ENCODE data around the gene MYL5.
"Not testable (repeated sequence)": the region's sequence is repeated elsewhere in the genome, so short reads cannot be mapped to it uniquely, and the experiment has no call there.

MYL5 gene

DNA sequence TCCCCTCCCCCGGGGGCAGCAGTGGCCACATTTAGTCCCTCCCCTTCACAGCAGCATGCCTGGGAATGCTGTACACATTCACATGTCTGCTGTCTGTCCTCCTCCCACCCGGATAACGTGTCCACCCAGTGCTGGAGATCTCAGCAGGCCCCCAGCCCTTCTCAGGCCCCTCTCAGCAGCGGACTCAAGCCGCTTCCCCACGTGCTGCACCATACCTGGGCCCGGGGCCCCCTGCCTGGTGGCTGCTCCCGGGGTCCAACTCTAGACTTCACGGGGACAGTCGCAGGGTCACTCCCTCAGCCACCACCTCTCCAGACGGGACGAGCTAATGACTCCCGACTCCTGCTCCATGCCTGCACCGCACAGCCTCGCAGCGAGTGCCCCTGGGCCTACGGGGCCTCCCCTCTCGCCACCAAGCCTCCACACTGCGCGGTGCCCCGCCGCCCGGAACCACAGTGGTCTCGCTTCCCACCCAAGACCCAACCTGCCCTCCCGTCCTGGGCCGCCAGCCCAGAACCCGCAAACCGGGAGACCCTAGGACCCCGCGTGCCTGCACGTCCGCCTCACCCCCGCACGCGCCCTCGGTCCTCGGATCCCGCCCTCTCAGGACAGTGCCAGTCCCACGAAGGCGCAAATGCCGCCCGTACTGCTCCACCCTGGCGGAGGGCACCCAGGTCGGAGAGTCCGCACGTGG, 30.0 kb downstream of the MYL5 start:
- TF ChIP-seq MYC (IDR thresholded peaks at IDR 0.05; ENCODE audit: low read depth, low read length) (no peak), POLR2A (IDR thresholded peaks at IDR 0.05; ENCODE audit: extremely low read depth, insufficient read length) (no peak)
- TF ChIP-seq, protein P1, sequence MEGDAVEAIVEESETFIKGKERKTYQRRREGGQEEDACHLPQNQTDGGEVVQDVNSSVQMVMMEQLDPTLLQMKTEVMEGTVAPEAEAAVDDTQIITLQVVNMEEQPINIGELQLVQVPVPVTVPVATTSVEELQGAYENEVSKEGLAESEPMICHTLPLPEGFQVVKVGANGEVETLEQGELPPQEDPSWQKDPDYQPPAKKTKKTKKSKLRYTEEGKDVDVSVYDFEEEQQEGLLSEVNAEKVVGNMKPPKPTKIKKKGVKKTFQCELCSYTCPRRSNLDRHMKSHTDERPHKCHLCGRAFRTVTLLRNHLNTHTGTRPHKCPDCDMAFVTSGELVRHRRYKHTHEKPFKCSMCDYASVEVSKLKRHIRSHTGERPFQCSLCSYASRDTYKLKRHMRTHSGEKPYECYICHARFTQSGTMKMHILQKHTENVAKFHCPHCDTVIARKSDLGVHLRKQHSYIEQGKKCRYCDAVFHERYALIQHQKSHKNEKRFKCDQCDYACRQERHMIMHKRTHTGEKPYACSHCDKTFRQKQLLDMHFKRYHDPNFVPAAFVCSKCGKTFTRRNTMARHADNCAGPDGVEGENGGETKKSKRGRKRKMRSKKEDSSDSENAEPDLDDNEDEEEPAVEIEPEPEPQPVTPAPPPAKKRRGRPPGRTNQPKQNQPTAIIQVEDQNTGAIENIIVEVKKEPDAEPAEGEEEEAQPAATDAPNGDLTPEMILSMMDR (IDR thresholded peaks at IDR 0.05; ENCODE audit: low read depth, low read length): no peak
- TF ChIP-seq, protein P2, sequence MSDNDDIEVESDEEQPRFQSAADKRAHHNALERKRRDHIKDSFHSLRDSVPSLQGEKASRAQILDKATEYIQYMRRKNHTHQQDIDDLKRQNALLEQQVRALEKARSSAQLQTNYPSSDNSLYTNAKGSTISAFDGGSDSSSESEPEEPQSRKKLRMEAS (IDR thresholded peaks at IDR 0.05; ENCODE audit: low read depth, low read length): no peak
- H3K4me3 ChIP-seq (ENCODE audit: low read depth, low read length): no peak overlapping the region
- no peak for DNase-seq (ENCODE audit: low read depth)

DNA sequence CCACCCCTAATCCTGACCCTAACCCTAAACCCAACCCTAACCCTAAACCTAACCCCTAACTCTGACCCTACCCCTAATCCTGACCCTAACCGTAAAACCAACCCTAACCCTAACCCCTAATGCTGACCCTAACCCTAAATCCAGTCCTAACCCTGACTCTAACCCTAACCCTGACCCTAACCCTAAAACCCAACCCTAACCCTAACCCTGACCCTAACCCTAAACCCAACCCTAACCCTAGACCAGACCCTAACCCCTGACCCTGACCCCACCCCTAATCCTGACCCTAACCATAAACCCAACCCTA, 30.6 kb downstream of the MYL5 start:
- no peak overlapping the region for H3K4me3 ChIP-seq (ENCODE audit: low read depth, low read length)
- DNase-seq (ENCODE audit: low read depth): no peak
- TF ChIP-seq POLR2A (IDR thresholded peaks at IDR 0.05; ENCODE audit: extremely low read depth, insufficient read length) (no peak), MYC (IDR thresholded peaks at IDR 0.05; ENCODE audit: low read depth, low read length) (no peak)
- TF ChIP-seq, protein P1 (IDR thresholded peaks at IDR 0.05; ENCODE audit: low read depth, low read length): no peak
- TF ChIP-seq, protein P2 (IDR thresholded peaks at IDR 0.05; ENCODE audit: low read depth, low read length): no peak

DNA sequence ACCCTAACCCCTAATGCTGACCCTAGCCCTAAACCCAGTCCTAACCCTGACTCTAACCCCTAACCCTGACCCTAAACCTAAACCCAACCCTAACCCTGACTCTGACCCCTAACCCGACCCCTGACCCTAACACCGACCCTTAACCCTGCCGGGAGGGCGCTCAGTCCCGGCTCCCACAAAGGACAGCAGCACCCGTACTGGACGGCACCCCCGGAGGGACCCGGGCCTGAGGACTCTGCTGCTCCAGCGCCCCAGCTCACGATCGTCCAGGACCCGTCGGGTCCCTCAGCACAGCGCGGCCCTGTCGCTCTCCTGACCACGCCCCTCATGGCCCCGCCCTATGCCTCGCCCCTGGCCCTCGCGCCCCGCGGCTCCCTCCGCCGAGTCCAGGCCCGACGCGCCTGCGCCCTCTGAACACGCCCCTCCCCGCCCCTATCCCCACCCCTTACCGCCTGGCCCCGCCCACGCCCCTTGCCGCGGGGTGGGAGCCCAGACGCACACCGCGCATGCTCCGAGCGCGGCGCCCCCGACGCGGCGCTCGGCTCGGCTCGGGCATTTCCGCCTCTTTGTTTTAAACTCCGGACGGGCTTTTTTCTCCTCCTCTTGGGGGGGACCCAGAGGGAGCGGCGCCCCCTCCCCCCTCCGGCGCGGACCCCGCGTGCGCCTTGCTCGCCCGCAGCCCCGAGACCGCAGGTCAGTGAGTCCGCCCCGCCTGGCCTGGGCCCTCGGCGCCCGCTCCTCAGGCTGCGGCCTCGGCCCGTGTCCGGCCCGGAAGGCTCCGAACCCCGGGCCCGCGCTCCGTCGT, 31.1 kb downstream of the MYL5 start, which contains the start of gene PCGF3:
Gene PCGF3, plus strand, starts transcription at position 555 of the 805 bp plus-strand sequence. CDS start 27,849 bp downstream, outside the sequence.
- peak; percentile 96 for DNase-seq (ENCODE audit: low read depth)
- TF ChIP-seq, protein P2 (IDR thresholded peaks at IDR 0.05; ENCODE audit: low read depth, low read length): peak; percentile 21; the same call in 1 of the 2 replicates
- TF ChIP-seq POLR2A (IDR thresholded peaks at IDR 0.05; ENCODE audit: extremely low read depth, insufficient read length) (peak; percentile 60), MYC (IDR thresholded peaks at IDR 0.05; ENCODE audit: low read depth, low read length) (no peak)
- peak within 1 kb of the TSS; percentile 83 for H3K4me3 ChIP-seq (ENCODE audit: low read depth, low read length)

DNA sequence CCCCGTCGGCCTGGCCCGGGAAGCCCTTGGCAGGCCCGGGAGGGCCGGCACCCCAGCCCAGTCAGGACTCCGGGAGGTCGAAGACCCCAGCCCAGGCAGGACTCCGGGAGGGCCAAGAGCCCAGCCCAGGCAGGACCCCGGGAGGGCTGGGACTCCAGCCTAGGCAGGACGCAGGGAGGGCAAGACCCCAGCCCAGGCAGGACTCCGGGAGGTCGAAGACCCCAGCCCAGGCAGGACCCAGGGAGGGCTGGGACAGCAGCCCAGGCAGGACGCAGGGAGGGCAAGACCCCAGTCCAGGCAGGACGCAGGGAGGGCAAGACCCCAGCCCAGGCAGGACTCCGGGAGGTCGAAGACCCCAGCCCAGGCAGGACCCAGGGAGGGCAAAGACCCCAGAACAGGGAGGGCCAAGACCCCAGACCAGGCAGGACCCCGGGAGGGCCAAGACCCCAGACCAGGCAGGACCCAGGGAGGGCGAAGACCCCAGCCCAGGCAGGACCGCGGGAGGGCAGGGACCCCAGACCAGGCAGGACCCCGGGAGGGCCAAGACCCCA, 31.8 kb downstream of the MYL5 start:
- not testable (repeated sequence) for DNase-seq (ENCODE audit: low read depth)
- peak overlapping the region; percentile 83 for H3K4me3 ChIP-seq (ENCODE audit: low read depth, low read length)

DNA sequence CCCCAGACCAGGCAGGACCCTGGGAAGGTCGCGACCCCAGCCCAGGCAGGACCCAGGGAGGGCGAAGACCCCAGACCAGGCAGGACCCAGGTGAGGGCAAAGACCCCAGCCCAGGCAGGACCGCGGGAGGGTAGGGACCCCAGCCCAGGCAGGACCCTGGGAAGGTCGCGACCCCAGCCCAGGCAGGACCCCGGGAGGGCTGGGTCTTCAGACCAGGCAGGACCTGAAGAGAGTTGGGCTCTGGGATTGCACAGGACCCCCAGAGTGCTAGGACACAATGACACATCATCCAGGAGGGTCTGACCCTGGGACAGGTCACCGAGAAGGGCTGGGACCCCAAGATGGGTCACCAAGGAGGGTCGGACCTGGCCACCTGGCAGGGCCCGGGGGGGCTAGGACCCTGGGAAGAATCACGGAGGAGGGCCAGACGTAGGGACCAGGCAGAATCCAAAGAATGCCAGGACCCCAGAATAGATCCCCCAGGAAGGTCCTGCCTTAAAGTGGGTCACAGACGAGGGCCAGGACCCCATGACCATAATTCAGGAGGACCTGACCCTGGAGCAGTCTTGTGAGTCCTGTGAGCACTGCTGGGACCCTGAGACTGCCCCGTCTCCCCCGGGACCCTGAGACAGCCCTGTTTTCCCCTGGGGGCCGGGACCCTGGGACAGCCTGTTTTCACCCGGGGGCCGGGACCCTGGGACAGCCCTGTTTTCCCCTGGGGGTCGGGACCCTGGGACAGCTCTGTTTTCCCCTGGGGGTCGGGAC, 32.7 kb downstream of the MYL5 start:
- DNase-seq (ENCODE audit: low read depth): no peak
- TF ChIP-seq MYC (IDR thresholded peaks at IDR 0.05; ENCODE audit: low read depth, low read length) (no peak), POLR2A (IDR thresholded peaks at IDR 0.05; ENCODE audit: extremely low read depth, insufficient read length) (no peak)
- TF ChIP-seq, protein P1 (IDR thresholded peaks at IDR 0.05; ENCODE audit: low read depth, low read length): no peak
- TF ChIP-seq, protein P2 (IDR thresholded peaks at IDR 0.05; ENCODE audit: low read depth, low read length): no peak
- H3K4me3 ChIP-seq (ENCODE audit: low read depth, low read length): peak overlapping the region; percentile 9

DNA sequence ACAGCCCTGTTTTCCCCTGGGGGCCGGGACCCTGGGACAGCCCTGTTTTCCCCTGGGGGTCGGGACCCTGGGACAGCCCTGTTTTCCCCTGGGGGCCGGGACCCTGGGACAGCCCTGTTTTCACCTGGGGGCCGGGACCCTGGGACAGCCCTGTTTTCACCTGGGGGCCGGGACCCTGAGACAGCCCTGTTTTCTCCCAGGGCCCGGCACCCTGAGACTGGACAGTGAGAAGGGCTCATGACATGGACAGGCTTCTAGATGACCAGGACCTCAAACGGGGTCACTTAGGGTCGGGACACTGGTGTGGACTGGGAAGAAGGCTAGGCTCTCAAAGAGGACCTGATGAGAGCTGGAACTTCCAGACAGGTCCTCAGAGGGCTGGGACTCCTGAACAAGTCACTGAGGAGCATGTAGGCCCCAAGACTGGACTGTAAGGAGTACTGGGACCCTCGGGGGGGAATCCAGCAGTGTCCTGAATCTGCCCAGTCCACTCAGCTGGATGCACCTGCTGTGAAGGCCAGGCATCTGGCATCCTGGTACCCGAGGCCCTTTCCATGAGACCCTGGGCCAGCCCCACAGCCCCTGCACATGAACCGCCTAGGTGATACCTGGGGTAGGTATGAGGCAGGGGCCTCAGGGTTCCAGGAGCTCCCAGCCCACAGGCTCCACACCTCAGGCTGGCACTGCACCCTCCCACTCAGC, 33.7 kb downstream of the MYL5 start:
- TF ChIP-seq POLR2A (IDR thresholded peaks at IDR 0.05; ENCODE audit: extremely low read depth, insufficient read length) (no peak), MYC (IDR thresholded peaks at IDR 0.05; ENCODE audit: low read depth, low read length) (no peak)
- TF ChIP-seq, protein P2 (IDR thresholded peaks at IDR 0.05; ENCODE audit: low read depth, low read length): no peak
- TF ChIP-seq, protein P1 (IDR thresholded peaks at IDR 0.05; ENCODE audit: low read depth, low read length): no peak
- no peak overlapping the region for H3K4me3 ChIP-seq (ENCODE audit: low read depth, low read length)

More for the DNA sequence above, 33.7 kb downstream of the MYL5 start:
- DNase-seq (ENCODE audit: low read depth): no peak
